Esophagus muscularis mucosa (tissue), 4 donors: Measurements from ENCODE around the gene CNST. TPM values are rescaled to one million over a fixed set of nuclear protein-coding genes. Genes with fewer than 3 reads are reported as not detected.

Experiments
- DNase-seq: peaks from one replicate; pipeline ENCODE4 v3.0.0-alpha.2; 2017; ENCODE audit errors: extremely low spot score
- H3K27ac ChIP-seq, 4 donors: fragments of 200-600 bp; sonication (generic); replicated peaks in 1 of 4; 1 replicate in 3 of 4; 2 replicates in 1 of 4; pipeline ENCODE4 v1.5.1; 2016 to 2019; ENCODE audit warnings: mild to moderate bottlenecking in 1 of 4
- H3K27me3 ChIP-seq, 4 donors: fragments of 200-600 bp; sonication (generic); one replicate each; pipeline versions ENCODE4 v1.5.1 to v1.6.0; 2016 to 2019
- H3K36me3 ChIP-seq, 4 donors: fragments of 200-600 bp; sonication (generic); one replicate each; pipeline ENCODE4 v1.5.1; 2016 to 2019
- H3K4me1 ChIP-seq, 4 donors: fragments of 200-600 bp; sonication (generic); one replicate each; pipeline ENCODE4 v1.5.1; 2016 to 2019
- H3K4me3 ChIP-seq, 4 donors: fragments of 200-600 bp; sonication (generic); 1 replicate in 2 of 4; 2 replicates in 2 of 4; pipeline ENCODE4 v1.5.1; 2016 to 2019; ENCODE audit warnings: mild to moderate bottlenecking in 4 of 4, moderate library complexity in 1 of 4
- H3K9me3 ChIP-seq, 4 donors: fragments of 200-600 bp; sonication (generic); 1 replicate in 3 of 4; 2 replicates in 1 of 4; pipeline ENCODE4 v1.5.1; 2016 to 2019
- EP300 ChIP-seq: sonication (generic); formaldehyde crosslinking; IDR thresholded peaks from one replicate; pipeline ENCODE4 v1.6.1; 2017; ENCODE audit warnings: antibody characterized with exemption
- POLR2A ChIP-seq: fragments of 450-650 bp; IDR thresholded peaks from one replicate; pipeline ENCODE4 v1.6.1; 2017; ENCODE audit warnings: antibody characterized with exemption, moderate library complexity, mild to moderate bottlenecking, low read depth
- POLR2AphosphoS5 ChIP-seq, 2 donors: sonication (generic); formaldehyde crosslinking; IDR thresholded peaks; one replicate each; pipeline ENCODE4 v1.6.1; 2017; ENCODE audit warnings: antibody characterized with exemption in 2 of 2
- WGBS: methylation state at CpG from one replicate; pipeline ENCODE4 v1.1.5; 2018; 5-methylcytosine and 5-hydroxymethylcytosine counted together
- intact Hi-C: fragments of 100-400 bp; cut with DNase I; formaldehyde crosslinking; loops from one replicate; pipeline ENCODE4 v1.15.1; 2023
- total RNA-seq, 4 donors: library from RNA; depleted of rRNA; stranded (reverse); fragments of >200 nt; gene quantifications; one replicate each; pipeline versions ENCODE4 v1.1.0 to v1.2.1, GENCODE V29; 2016
- TF ChIP-seq, protein P1 (sequence below), 3 experiments: fragments of 200-600 bp in 2 of 3; fragments of 450-650 bp in 1 of 3; sonication (generic) in 2 of 3; IDR thresholded peaks; one replicate each; pipeline ENCODE4 v1.5.1; 2017 to 2019; ENCODE audit warnings: antibody characterized with exemption in 3 of 3, mild to moderate bottlenecking in 2 of 3, moderate library complexity in 1 of 3

The CNST gene
- total RNA-seq, 4 donors from 2014 or later: 55.4 to 74.7 (median 61.9) TPM

DNA sequence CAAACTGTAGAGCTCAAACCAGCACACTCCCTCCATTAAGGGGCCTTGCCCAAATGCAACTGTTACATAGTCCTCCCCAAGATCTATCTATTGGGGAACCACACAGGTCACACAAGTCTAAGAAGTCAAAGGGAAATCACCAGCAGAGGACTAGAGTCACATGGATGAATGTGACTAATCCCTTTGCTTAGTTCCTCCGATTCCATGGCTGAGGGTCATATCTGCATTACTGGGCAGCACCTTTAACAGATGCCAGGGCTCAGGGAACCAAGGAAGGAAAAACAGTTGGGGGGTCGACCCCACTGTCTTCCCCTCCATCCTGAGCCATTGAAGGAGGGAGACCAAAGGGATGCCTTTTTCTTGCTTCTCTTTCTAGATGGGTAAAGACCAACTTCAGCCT, 35.8 kb upstream of the CNST start:
- intact Hi-C loops: no loop called here
- Histone ChIP-seq H3K36me3 (no peaks in the 10 kb centered on the region), H3K4me3 (no peak overlapping the region), H3K27me3 (no peaks in the 10 kb centered on the region), H3K9me3 (peaks cover 0 to 9% (median 3%) of the 10 kb centered on the region in 4 donors), H3K4me1 (no peaks in the 10 kb centered on the region), H3K27ac (no peak overlapping the region)
- TF ChIP-seq POLR2AphosphoS5 (IDR thresholded peaks at IDR 0.05) (no peak), POLR2A (no peak), EP300 (no peak)
- TF ChIP-seq, protein P1, sequence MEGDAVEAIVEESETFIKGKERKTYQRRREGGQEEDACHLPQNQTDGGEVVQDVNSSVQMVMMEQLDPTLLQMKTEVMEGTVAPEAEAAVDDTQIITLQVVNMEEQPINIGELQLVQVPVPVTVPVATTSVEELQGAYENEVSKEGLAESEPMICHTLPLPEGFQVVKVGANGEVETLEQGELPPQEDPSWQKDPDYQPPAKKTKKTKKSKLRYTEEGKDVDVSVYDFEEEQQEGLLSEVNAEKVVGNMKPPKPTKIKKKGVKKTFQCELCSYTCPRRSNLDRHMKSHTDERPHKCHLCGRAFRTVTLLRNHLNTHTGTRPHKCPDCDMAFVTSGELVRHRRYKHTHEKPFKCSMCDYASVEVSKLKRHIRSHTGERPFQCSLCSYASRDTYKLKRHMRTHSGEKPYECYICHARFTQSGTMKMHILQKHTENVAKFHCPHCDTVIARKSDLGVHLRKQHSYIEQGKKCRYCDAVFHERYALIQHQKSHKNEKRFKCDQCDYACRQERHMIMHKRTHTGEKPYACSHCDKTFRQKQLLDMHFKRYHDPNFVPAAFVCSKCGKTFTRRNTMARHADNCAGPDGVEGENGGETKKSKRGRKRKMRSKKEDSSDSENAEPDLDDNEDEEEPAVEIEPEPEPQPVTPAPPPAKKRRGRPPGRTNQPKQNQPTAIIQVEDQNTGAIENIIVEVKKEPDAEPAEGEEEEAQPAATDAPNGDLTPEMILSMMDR (IDR thresholded peaks at IDR 0.05): no peak
- 60% methylated on average over 2 of the region's 2 CpGs for WGBS
- no peak for DNase-seq

DNA sequence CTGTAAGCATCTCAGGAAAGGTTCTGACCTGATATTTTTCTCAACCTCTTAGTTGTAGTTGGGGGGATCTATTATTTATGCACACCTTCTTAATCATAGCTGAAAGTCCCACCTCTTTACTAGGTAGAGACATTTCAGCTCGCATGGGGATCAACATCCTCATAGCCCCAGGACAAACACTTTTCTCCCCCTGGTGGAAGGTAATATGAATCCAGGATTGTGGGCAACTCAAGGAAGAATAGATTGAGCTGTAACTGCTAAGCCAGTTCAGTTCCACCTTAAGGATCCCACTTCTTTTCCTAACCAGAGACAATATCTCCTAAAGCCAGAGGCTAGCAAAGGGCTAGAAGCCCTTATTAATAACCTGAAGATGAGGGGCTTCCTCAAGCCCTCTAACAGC, 33.7 kb upstream of the CNST start:
- no peaks in the 10 kb centered on the region for H3K27me3 ChIP-seq
- no peak overlapping the region for H3K4me3 ChIP-seq
- 58% methylated on average over 1 of the region's 1 CpG for WGBS
- intact Hi-C loops: no loop called here
- H3K9me3 ChIP-seq: peaks cover 0 to 9% (median 3%) of the 10 kb centered on the region in 4 donors
- no peaks in the 10 kb centered on the region for H3K36me3 ChIP-seq
- no peak overlapping the region for H3K27ac ChIP-seq
- H3K4me1 ChIP-seq: no peaks in the 10 kb centered on the region
- DNase-seq: no peak
- TF ChIP-seq POLR2AphosphoS5 (IDR thresholded peaks at IDR 0.05) (no peak), POLR2A (no peak), EP300 (no peak)
- TF ChIP-seq, protein P1 (IDR thresholded peaks at IDR 0.05): no peak

DNA sequence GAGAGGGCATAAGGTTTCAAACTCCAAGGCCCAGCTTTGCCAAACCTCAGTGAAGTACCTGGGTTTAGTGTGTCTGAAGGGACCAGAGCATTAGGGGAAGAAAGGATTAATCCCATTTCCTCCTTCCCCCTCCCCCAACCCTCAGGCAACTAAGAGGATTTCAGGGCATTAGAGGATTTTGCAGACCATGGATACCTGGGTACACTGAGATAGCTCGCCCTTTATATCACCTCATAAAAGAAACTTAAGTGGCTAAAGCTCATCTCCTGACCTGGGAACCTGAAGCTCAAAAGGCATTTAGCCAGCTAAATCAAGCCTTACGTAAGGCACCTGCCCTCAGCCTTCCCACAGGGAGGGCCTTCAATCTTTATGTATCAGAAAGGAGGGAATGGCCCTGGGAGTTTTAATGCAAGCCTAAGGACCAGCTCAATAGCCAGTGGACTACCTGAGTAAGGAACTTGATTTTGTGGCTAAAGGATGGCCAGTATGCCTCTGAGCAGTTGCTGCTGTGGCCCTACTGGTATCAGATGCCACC, 32.8 kb upstream of the CNST start:
- DNase-seq: no peak
- H3K9me3 ChIP-seq: peaks cover 0 to 9% (median 3%) of the 10 kb centered on the region in 4 donors
- H3K27me3 ChIP-seq: no peaks in the 10 kb centered on the region
- H3K27ac ChIP-seq: no peak overlapping the region
- TF ChIP-seq POLR2A: no peak
- TF ChIP-seq EP300: no peak
- intact Hi-C loops: no loop called here
- no peaks in the 10 kb centered on the region for H3K4me1 ChIP-seq
- H3K36me3 ChIP-seq: no peaks in the 10 kb centered on the region
- 94% methylated on average over 2 of the region's 2 CpGs for WGBS
- no peak overlapping the region for H3K4me3 ChIP-seq

DNA sequence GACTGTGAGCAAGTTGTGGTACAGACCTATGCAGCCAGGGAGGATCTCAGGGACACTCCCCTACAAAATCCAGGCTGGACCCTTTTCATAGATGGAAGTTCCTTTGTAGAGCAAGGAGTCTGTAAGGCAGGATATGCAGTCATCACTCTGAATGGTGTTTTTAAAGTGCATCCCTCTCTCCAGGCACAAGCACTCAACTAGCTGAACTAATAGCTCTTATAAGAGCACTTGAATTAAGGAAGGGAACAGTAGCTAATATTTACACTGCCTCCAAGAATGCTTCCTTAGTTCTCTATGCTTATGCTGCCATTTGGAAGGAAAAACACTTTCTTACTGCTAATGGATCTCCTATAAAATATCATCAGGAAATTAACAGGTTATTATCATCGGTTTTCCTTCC, 32.1 kb upstream of the CNST start:
- intact Hi-C loops: no loop called here
- H3K4me3 ChIP-seq: no peak overlapping the region
- no peak overlapping the region for H3K27ac ChIP-seq
- 84% methylated on average over 1 of the region's 1 CpG for WGBS
- TF ChIP-seq, protein P1 (IDR thresholded peaks at IDR 0.05): no peak
- H3K36me3 ChIP-seq: peaks cover 0 to 4% (median 0%) of the 10 kb centered on the region in 4 donors
- no peak for DNase-seq
- no peaks in the 10 kb centered on the region for H3K27me3 ChIP-seq
- no peaks in the 10 kb centered on the region for H3K4me1 ChIP-seq
- H3K9me3 ChIP-seq: peaks cover 0 to 9% (median 3%) of the 10 kb centered on the region in 4 donors

DNA sequence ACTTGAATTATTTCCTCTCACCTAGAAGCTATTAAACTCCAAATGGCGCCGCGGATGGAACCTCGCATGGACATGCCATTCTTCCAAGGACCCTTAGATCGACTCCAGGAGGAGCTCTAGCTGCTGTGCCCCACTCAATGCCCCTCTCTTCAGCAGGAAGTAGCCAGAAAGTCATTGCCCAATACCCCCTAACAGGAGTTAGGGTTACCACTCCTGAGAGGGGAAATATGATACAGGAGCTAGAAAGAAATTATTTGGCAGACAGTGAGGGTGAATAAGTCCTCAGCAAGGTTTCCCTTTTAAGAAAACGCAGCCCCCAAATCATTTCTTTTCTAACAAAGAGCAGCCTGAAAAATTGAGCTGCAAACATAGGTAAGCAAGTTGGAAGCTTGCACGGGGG, 28.8 kb upstream of the CNST start:
- intact Hi-C loops: no loop called here
- no peak for DNase-seq

More for the DNA sequence above, 28.8 kb upstream of the CNST start:
- Histone ChIP-seq H3K9me3 (no peaks in the 10 kb centered on the region), H3K27ac (no peak overlapping the region), H3K27me3 (no peaks in the 10 kb centered on the region), H3K4me1 (no peaks in the 10 kb centered on the region), H3K36me3 (peaks cover 15 to 37% (median 30%) of the 10 kb centered on the region in 4 donors), H3K4me3 (no peak overlapping the region)
- no peak for TF ChIP-seq POLR2A
- TF ChIP-seq, protein P1 (IDR thresholded peaks at IDR 0.05): no peak
- no peak for TF ChIP-seq POLR2AphosphoS5 (IDR thresholded peaks at IDR 0.05)
- no peak for TF ChIP-seq EP300
- WGBS: 84% methylated on average over 7 of the region's 7 CpGs
